IPS-15b (cell line): ENCODE results near the gene ROBO1.

ENCODE experiments used
- H3K27me3 ChIP-seq: one replicate; pipeline ENCODE4 v1.6.1; 2013; ENCODE audit warnings: low read length; ENCODE audit not compliant: control insufficient read depth, insufficient read depth
- H3K36me3 ChIP-seq: one replicate; pipeline ENCODE4 v1.6.1; 2013; ENCODE audit warnings: low read length; ENCODE audit not compliant: control insufficient read depth, insufficient read depth
- H3K4me1 ChIP-seq: one replicate; pipeline ENCODE4 v1.6.1; 2013; ENCODE audit warnings: mild to moderate bottlenecking, low read length; ENCODE audit not compliant: control insufficient read depth, insufficient read depth
- H3K4me3 ChIP-seq: one replicate; pipeline ENCODE4 v1.5.1; 2013; ENCODE audit warnings: low read depth, low read length
- H3K9ac ChIP-seq: one replicate; pipeline ENCODE4 v1.6.1; 2013; ENCODE audit warnings: low read depth, mild to moderate bottlenecking, low read length
- H3K9me3 ChIP-seq: one replicate; pipeline ENCODE4 v1.6.1; 2013; ENCODE audit warnings: mild to moderate bottlenecking, low read length; ENCODE audit not compliant: control insufficient read depth, insufficient read depth

The ROBO1 gene

DNA sequence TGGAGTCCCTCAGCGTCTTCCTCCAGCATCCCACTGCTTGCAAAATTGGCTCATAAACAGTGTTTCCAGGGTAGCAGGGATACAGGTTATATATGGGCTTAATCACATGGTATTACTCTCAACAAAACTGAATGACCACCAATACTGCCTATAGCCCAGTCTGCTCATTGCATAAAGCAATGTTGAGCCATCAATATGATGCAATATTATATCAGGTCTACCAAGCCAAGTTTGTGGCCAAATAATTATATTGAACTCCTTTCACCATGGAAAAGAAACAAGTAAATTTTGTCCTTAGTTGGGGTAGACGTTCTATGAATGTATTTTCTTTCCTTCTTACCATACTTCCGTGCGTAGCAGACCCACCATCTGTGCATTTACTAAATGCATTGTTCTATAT is 652.3 kb downstream of the ROBO1 start:
- no peak overlapping the region for H3K9ac ChIP-seq
- H3K4me3 ChIP-seq: no peak overlapping the region
- H3K9me3 ChIP-seq: no peaks in the 10 kb centered on the region
- H3K27me3 ChIP-seq: no peaks in the 10 kb centered on the region
- no peaks in the 10 kb centered on the region for H3K4me1 ChIP-seq
- no peaks in the 10 kb centered on the region for H3K36me3 ChIP-seq

DNA sequence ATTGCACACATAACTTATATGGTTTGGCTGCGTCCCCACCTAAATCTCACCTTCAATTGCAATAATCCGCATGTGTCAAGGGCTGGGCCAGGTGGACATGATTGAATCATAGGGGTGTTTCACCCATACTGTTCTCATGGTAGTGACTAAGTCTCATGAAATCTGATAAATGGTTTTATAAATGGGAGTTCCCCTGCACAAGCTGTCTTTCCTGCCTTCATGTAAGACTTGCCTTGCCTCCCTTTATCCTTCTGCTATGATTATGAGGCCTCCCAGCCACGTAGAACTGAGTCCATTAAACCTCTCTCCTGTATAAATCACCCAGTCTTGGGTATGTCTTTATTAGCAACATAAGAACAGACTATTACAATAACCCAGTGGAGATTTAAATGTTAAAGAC is 653.9 kb downstream of the ROBO1 start:
- Histone ChIP-seq H3K4me3 (no peak overlapping the region), H3K9ac (no peak overlapping the region), H3K27me3 (no peaks in the 10 kb centered on the region), H3K9me3 (no peaks in the 10 kb centered on the region), H3K4me1 (no peaks in the 10 kb centered on the region), H3K36me3 (no peaks in the 10 kb centered on the region)

DNA sequence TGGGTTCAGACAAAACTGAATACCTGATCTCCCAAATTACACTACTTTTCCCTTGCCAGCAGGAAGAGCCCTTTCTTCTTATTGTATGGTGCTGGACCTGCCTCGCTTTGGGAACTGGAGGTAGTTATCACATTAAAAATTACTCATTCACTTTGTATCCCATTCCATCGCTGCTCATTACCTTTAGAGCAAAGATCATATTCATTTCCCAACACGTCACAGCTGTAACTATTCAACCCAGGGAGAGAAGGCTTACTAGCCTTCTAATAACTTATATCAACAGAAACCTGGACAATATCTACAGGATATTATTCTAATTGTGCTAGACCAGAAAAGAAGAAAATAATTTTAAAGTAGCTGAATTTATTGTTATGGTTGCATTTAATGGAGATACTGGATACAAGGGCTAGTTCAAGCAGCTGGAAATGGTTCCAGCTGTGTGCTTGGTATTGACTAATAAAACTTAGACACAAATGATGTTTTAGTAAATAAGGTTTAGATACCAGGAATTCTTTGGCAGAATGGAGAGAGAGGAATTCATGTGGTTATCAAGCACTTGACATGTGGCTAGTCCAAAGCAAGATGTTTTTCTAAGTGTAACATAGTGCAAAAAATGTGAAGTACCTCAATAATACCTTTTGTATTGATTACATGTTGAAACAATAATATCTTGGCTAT is 656.3 kb downstream of the ROBO1 start:
- no peaks in the 10 kb centered on the region for H3K27me3 ChIP-seq
- H3K4me3 ChIP-seq: no peak overlapping the region
- H3K9me3 ChIP-seq: no peaks in the 10 kb centered on the region
- H3K9ac ChIP-seq: no peak overlapping the region
- H3K36me3 ChIP-seq: no peaks in the 10 kb centered on the region
- no peaks in the 10 kb centered on the region for H3K4me1 ChIP-seq

DNA sequence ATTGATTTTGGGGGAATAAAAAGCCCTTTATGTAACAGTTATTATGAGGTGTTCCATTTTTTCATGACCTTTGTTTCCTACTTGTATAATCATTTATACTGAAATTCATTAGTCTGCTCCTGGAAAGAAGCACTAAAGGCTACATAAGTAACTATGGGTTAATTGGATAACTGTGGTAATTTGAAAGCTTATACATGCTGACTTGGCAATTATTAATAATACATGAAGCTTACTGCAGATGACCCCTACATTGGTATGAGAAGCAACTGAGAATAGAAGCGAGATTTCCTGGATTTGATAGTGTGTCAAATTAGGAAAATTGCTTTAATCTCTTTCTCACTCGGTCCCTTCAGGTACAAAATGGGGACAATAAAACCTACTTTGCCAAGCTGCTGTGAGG is 658.0 kb downstream of the ROBO1 start:
- no peaks in the 10 kb centered on the region for H3K27me3 ChIP-seq
- no peaks in the 10 kb centered on the region for H3K36me3 ChIP-seq
- no peaks in the 10 kb centered on the region for H3K9me3 ChIP-seq
- H3K9ac ChIP-seq: no peak overlapping the region
- no peaks in the 10 kb centered on the region for H3K4me1 ChIP-seq
- no peak overlapping the region for H3K4me3 ChIP-seq

DNA sequence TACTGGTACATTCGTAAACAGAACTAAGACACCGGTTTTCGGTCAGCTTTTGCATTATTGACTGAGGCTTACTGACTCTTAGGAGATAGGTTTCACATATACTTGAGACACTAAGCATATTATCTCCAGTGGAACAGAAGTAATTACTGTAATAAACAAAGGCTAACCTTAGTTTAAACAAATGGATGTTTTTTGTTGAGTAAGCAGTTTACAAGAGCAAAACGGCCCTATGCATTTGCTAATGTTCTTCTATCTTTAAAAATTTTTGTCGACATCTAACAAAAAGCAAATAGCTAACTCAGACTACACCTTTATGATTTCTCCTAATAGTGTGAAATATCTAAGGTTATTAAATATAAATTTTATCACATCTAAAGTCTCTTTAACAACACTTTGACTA is 664.5 kb downstream of the ROBO1 start:
- H3K4me1 ChIP-seq: no peaks in the 10 kb centered on the region

DNA sequence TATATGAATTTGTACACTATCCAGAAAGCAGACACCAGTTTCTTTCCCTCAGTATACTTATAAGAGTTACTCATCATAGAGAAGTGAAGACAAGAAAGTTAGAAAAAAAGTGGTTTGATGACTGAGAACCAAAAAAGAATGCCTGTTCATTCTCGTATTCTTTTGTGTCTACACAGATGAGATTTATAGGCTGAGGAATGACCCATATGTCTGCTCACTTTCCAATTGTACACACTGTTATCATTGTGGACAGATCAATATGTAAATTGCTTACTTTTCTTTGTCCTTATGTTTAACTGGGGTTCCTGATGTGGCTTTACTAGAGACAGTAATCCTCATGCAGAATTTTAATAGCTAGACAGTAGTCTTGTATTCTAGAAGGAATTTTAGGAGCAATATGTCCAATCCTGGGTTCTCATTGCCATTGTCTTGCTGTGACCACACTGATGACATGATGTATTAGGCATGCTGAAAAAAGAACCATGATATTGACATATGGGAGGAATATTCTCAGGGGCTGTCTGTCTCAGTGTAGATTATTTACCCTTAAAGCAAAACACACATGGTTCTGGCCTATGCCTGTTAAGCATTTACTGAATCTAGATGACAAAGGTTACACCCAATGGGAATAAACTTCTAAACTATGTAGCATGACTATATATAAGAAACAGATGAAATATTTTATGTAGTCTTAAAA is 669.7 kb downstream of the ROBO1 start:
- Histone ChIP-seq H3K27me3 (no peaks in the 10 kb centered on the region), H3K36me3 (no peaks in the 10 kb centered on the region), H3K9ac (no peak overlapping the region), H3K4me1 (no peaks in the 10 kb centered on the region), H3K4me3 (no peak overlapping the region), H3K9me3 (no peaks in the 10 kb centered on the region)

More for the DNA sequence above, 664.5 kb downstream of the ROBO1 start:
- Histone ChIP-seq H3K9ac (no peak overlapping the region), H3K9me3 (no peaks in the 10 kb centered on the region), H3K27me3 (no peaks in the 10 kb centered on the region), H3K36me3 (no peaks in the 10 kb centered on the region), H3K4me3 (no peak overlapping the region)

DNA sequence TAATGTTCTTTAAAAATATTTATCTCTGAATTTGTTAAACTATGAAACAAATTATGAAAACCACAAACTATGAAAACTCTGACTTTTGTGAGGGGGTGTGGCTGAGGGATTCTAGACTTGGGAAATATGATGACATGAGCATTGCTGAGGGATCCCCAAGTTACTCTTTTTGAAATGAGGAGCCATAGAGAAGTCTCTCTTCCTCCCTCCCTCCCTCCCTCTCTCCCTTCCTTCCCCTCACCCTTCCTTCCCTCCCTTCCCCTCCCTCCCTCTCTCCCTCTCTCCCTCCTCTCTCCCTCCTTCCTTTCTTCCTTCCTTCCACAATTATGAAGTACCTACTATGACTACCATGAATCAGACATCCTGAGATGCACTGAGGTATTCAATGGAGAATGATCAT is 673.1 kb downstream of the ROBO1 start:
- H3K4me3 ChIP-seq: no peak overlapping the region
- H3K9me3 ChIP-seq: no peaks in the 10 kb centered on the region
- H3K27me3 ChIP-seq: no peaks in the 10 kb centered on the region
- no peaks in the 10 kb centered on the region for H3K36me3 ChIP-seq
- H3K9ac ChIP-seq: no peak overlapping the region
- no peaks in the 10 kb centered on the region for H3K4me1 ChIP-seq

DNA sequence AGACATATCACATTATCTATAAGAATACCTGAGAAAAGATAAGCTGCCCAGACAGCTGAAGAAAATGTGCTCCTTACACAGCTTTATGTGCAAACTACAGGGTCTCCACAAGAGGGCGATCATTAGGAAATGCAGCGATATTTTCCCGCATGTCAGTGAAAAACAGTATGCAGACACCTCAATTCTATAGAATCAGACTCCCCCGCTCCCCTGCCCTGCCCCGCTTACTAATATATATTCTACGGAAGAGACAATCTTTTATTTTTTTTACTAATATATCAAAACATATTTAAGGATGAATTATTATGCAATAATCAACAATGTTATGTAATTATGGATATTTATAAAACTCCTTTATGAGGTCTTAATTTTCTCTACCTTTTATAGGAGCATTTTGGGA is 681.3 kb downstream of the ROBO1 start:
- Histone ChIP-seq H3K9ac (no peak overlapping the region), H3K4me3 (no peak overlapping the region), H3K4me1 (peaks cover 14% of the 10 kb centered on the region), H3K9me3 (no peaks in the 10 kb centered on the region), H3K27me3 (no peaks in the 10 kb centered on the region), H3K36me3 (no peaks in the 10 kb centered on the region)

DNA sequence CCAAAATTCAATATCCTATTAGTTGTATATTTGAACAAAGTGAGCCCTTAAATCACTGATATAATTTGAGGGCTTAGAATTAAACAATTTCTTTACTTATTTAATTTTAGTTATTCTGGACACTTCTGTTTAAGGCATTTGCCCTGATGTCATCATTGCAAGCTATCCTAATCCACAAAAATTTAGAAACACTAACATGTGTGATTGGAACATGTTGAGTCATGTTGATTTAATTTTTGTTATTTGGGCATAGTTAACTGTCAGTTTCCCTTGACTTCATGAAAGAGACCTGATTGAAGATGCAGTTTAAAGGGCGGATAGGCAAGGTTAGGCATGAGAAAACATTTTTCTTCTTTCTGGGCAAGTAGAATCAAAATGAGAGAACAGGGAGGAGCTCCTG is 682.6 kb downstream of the ROBO1 start:
- peaks cover 14% of the 10 kb centered on the region for H3K4me1 ChIP-seq
- H3K36me3 ChIP-seq: no peaks in the 10 kb centered on the region
- H3K9ac ChIP-seq: no peak overlapping the region
- H3K4me3 ChIP-seq: no peak overlapping the region
- H3K9me3 ChIP-seq: no peaks in the 10 kb centered on the region
- H3K27me3 ChIP-seq: no peaks in the 10 kb centered on the region

DNA sequence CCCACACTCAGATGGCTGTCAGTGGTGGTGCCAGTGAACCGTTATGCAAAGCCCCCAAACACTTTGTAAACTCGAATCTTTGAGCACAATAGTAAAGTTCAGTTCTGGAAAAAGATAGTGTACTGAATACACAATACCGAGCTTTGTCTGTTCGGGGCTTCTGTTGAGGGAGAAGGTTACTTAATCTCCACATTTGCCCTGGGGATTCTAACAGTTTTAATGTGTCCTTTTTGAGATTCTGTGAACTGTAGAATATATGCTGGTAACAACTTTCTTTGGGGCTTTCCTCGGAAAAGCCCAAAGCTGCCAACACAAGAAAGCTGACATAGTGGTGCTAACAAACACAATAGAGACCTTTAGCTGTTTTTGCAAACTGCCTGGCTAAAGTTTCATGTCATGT is 686.5 kb downstream of the ROBO1 start:
- no peaks in the 10 kb centered on the region for H3K36me3 ChIP-seq
- no peaks in the 10 kb centered on the region for H3K9me3 ChIP-seq
- no peaks in the 10 kb centered on the region for H3K27me3 ChIP-seq
- peaks cover 2% of the 10 kb centered on the region for H3K4me1 ChIP-seq
- H3K9ac ChIP-seq: no peak overlapping the region
- H3K4me3 ChIP-seq: no peak overlapping the region

DNA sequence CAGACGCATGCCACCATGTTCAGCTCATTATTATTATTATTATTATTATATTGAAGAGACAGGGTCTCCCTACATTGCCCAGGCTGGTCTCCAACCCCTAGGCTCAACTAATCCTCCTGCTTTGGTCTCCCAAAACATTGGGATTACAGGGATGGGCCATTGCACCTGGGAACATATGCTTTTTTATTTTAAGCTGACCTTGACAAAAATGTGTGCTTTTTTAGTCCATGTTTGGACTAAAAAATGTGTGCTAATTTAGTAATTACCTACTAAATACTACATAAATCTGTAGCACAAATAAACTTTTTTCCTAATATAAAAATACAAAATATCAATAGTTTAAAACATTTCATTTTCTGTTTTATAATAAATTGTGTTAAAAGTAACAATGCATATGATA is 693.2 kb downstream of the ROBO1 start:
- no peaks in the 10 kb centered on the region for H3K36me3 ChIP-seq
- no peaks in the 10 kb centered on the region for H3K27me3 ChIP-seq
- H3K4me3 ChIP-seq: no peak overlapping the region
- H3K9ac ChIP-seq: no peak overlapping the region
- no peaks in the 10 kb centered on the region for H3K9me3 ChIP-seq
- no peaks in the 10 kb centered on the region for H3K4me1 ChIP-seq

DNA sequence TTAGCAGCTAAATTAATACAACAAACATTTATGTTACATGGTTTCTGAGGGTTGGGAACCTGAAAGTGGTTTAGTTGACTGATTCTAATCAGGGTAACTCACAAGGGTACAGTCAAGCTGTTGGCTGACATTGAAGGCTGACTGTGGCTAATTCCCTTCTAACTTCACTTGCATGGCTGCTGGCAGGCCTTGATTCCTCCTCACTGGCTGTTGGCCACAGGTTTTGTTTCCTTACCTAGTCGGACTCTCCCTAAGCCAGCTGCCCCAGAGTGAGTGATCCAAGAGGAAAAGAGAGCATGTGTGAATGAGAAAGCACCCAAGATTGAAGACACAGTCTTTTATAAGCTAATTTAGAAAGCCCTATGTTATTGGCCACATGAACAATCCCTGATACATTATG is 700.1 kb downstream of the ROBO1 start:
- H3K4me3 ChIP-seq: no peak overlapping the region
- H3K36me3 ChIP-seq: no peaks in the 10 kb centered on the region
- H3K4me1 ChIP-seq: peaks cover 11% of the 10 kb centered on the region
- no peaks in the 10 kb centered on the region for H3K9me3 ChIP-seq
- H3K9ac ChIP-seq: no peak overlapping the region
- H3K27me3 ChIP-seq: no peaks in the 10 kb centered on the region
